GM08714 (cell line): ENCODE data around the gene DPF3.

Source experiments
- H3K4me3 ChIP-seq: fragments of 200-500 bp; sonication (Bioruptor generic); 2 replicates; pipeline ENCODE4 v1.5.1; 2014; ENCODE audit warnings: mild to moderate bottlenecking, low read length, inconsistent platforms
- ZNF274 ChIP-seq: IDR thresholded peaks from 2 replicates; pipeline ENCODE4 v1.6.1; 2012; ENCODE audit warnings: mild to moderate bottlenecking, low read depth, low read length

Gene DPF3

GRCh38 chr14:72777636-72778035, 116.3 kb downstream of the DPF3 start:
- no peak overlapping the region for H3K4me3 ChIP-seq
- TF ChIP-seq ZNF274 = no peak

- H3K4me3 ChIP-seq = no peak overlapping the region
- TF ChIP-seq ZNF274 = no peak
Measured at GRCh38 chr14:72776701-72777261, 117.1 kb downstream of the DPF3 start.

- no peak for TF ChIP-seq ZNF274
- no peak overlapping the region for H3K4me3 ChIP-seq
Measured at GRCh38 chr14:72775923-72776554, 117.9 kb downstream of the DPF3 start.

DNA sequence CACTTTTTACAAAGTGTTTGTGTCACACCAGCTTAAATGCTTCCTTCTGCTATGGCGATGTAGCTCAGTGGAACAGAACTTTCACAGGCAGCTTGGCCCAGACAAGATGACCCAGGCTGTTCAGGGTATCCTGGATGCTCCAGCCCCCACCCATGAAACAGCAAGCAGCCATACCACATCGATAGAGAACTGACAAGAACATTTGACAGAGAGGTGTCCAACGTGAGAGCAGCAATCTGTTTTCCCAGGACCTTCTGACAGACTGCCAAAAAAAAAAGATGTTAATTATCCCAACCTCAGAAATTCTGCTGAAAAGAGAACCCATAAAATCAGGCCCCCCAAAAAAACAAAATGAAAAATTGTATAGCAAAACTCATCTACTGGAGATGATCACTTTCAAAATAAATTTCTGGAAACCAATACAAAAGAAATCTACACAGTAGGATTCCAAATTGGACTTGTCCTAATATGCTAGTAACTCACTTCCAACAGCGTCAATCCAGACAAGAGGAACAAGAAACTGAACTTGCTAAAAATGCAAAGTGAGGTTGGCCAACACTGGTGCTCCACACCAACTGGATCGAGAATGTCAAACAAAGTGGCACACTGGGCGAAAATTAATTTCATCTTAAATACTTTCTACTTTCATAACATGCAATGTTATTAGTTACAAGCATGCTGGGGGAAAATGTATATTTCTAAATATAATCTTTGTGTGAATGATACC, 118.8 kb downstream of the DPF3 start:
- TF ChIP-seq ZNF274 = no peak

GRCh38 chr14:72774141-72774540, 119.8 kb downstream of the DPF3 start:
- no peak overlapping the region for H3K4me3 ChIP-seq
- TF ChIP-seq ZNF274 = no peak

More for the DNA sequence above, 118.8 kb downstream of the DPF3 start:
- H3K4me3 ChIP-seq = no peak overlapping the region

- H3K4me3 ChIP-seq = no peak overlapping the region
- no peak for TF ChIP-seq ZNF274
Measured at GRCh38 chr14:72771561-72771960, 122.3 kb downstream of the DPF3 start.

- no peak for TF ChIP-seq ZNF274
Measured at GRCh38 chr14:72766296-72766695, 127.6 kb downstream of the DPF3 start.

GRCh38 chr14:72763892-72764291, 130.0 kb downstream of the DPF3 start:
- TF ChIP-seq ZNF274 = no peak
- H3K4me3 ChIP-seq = no peak overlapping the region

More at GRCh38 chr14:72766296-72766695, 127.6 kb downstream of the DPF3 start:
- no peak overlapping the region for H3K4me3 ChIP-seq

DNA sequence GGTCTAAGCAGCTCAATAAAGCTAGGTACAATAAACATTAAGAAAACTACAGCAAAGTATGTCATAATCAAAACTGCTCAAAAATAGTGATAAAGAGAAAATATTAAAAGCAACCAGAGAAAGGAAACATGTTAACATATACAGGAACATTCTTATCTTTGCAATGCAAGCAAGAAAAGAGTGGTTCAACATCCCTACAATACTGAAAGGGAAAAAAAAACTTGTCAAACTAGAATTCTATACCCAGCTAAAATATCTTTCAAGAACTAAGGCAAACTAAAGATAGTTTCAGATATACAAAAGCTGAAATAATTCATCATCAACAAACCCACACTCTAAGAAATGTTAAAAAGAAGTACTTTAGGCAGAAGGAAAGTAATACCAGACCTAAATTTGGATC, 134.2 kb downstream of the DPF3 start:
- H3K4me3 ChIP-seq = no peak overlapping the region
- no peak for TF ChIP-seq ZNF274

GRCh38 chr14:72758993-72759392, 134.9 kb downstream of the DPF3 start:
- H3K4me3 ChIP-seq = no peak overlapping the region
- TF ChIP-seq ZNF274 = no peak

GRCh38 chr14:72758420-72758819, 135.5 kb downstream of the DPF3 start:
- no peak for TF ChIP-seq ZNF274
- H3K4me3 ChIP-seq = no peak overlapping the region

- no peak for TF ChIP-seq ZNF274
- no peak overlapping the region for H3K4me3 ChIP-seq
Measured at GRCh38 chr14:72756967-72757366, 136.9 kb downstream of the DPF3 start.

GRCh38 chr14:72755766-72756165, 138.1 kb downstream of the DPF3 start:
- no peak for TF ChIP-seq ZNF274
- no peak overlapping the region for H3K4me3 ChIP-seq

GRCh38 chr14:72754949-72755348, 139.0 kb downstream of the DPF3 start:
- TF ChIP-seq ZNF274 = no peak
- H3K4me3 ChIP-seq = no peak overlapping the region

DNA sequence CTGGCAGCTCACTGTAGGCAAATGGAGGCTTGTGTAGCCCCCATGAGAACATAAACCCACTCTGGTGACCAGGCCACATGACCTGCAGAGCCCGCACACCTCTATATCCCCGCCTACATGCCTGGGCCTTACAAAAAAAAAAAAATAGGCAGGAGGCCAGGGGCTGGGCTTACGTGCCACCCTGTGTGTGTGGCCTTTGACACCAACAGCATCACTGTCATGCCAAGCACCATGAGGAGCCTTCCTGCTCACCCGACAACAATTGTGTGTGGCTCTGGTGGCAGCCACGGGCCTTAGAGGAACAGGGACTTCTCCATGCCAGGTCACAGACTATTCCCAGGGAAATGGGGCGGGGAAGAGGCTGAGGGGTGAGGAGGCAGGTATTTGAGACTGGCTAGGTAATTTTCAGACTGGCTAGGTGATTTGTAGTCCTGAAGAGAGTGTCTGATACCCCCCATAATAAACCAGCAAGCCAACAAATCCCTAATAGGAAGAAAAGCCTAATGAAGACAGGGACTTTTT, 140.0 kb downstream of the DPF3 start:
- no peak for TF ChIP-seq ZNF274
- no peak overlapping the region for H3K4me3 ChIP-seq
